Raji (cell line): ENCODE data around the gene GPR89B.

Experiments
- POLR2A ChIP-seq: IDR thresholded peaks from 2 replicates; pipeline ENCODE4 v1.6.1; 2011; ENCODE audit warnings: low read depth, low read length, control low read depth; ENCODE audit not compliant: insufficient read depth

The GPR89B gene

DNA sequence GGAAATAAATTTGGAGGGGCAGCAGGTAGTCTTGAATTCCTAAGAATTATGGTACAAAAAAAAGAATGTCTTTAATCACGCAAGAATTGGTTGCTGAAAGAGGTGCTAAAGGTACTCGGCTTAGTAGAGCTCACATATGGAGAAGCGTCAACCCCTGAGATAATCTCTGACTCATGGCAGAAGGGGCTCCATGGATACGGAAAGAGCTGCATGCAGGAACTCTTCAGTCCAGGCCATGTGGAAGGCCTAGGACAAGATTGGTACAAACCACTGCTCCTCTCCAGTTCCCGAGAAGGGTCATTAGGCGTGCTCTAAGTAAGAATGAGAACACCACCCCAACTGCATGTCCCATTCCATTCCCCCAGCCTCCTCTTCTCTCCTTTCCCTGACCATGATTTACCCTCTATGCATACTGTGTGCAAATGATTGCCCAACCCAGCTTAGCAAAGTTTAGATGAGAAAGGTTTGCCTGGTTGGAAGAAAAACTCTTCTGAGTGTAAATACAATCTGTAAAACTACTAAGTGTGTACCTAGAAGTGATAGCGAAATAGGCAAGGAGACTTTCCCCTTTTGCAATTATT, 14.8 kb upstream of the GPR89B start:
- no peak for TF ChIP-seq POLR2A

GRCh38 chr1:147919896-147920295, 8.3 kb upstream of the GPR89B start:
- no peak for TF ChIP-seq POLR2A

- no peak for TF ChIP-seq POLR2A
These were observed 3.4 kb upstream of the GPR89B start for GRCh38 chr1:147924813-147925212.

GRCh38 chr1:148010527-148010926, 82.3 kb downstream of the GPR89B start:
- no peak for TF ChIP-seq POLR2A

DNA sequence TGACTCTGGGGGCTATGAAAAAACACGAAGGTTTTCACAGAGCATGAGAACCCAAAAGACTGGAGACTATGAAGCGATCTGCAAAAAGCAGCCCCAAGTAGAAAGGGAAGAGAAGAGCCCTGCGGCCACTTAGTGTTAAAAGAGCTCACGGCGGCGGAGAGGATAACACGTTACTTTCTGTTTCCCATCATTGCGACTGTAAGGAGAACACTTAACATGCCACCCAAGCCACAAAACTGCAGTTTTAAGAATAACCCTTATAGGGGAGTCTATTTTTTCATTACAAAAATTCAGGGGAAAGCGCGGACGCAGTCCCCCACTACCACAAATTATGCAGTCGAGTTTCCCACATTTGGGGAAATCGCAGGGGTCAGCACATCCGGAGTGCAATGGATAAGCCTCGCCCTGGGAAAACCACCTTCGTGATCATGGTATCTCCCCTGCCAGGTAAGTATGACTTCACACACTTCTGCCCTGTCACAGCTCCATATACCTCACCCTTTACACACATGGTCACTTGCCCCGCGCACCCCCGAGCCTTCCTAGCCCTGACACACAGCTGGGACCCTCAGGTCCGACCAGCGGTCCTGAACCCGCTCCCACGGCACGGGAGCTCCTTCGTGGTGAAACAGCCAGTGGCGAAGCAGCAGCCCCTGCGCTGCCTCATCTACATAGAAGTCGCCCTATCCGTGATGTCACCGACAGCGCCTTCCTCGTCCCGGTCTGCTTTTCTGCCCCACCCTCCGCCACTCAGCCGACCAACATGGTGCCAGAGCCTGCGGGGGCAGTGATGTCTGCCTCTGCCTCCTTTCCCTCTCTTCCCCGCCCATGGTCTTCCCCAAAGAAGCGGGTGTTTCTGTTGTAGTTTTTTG, 110.5 kb downstream of the GPR89B start:
- TF ChIP-seq POLR2A = peak; percentile 75
